DND-41 (cell line): ENCODE measurements around the gene ZBTB1.

Source experiments
- ATAC-seq: fragments of 200-7000 bp; cut with Tn5 transposase; 3 replicates; pipeline ENCODE4 v1.9.1; 2021; ENCODE audit warnings: low read depth; ENCODE audit not compliant: insufficient read depth
- DNase-seq: peaks from one replicate; pipeline ENCODE4 v3.0.0-alpha.2; 2020
- H2AFZ ChIP-seq: 2 replicates; pipeline ENCODE4 v1.6.0; 2012; ENCODE audit warnings: low read depth, low read length
- H3K27ac ChIP-seq: 2 replicates; pipeline ENCODE4 v1.5.1; 2012; ENCODE audit warnings: low read length, inconsistent platforms
- H3K27me3 ChIP-seq: fragments of 200-600 bp; sonication (generic); 2 replicates; pipeline ENCODE4 v1.6.0; 2012; ENCODE audit warnings: low read length, mild to moderate bottlenecking, inconsistent platforms; ENCODE audit not compliant: insufficient read depth, poor library complexity
- H3K36me3 ChIP-seq: 2 replicates; pipeline ENCODE4 v1.5.1; 2012; ENCODE audit warnings: low read length, inconsistent platforms; ENCODE audit not compliant: insufficient read depth
- H3K4me1 ChIP-seq: 2 replicates; pipeline ENCODE4 v1.5.1; 2012; ENCODE audit warnings: mild to moderate bottlenecking, low read length; ENCODE audit not compliant: insufficient read depth
- H3K4me2 ChIP-seq: 2 replicates; pipeline ENCODE4 v1.6.0; 2012; ENCODE audit warnings: mild to moderate bottlenecking, moderate library complexity, low read length, inconsistent platforms; ENCODE audit not compliant: insufficient read depth
- H3K4me3 ChIP-seq, 2 experiments: fragments of 200-600 bp in 1 of 2; shearing (Covaris generic) in 1 of 2; 2 replicates each; pipeline ENCODE4 v1.5.1; 2012 to 2016; ENCODE audit warnings: inconsistent platforms in 2 of 2, low read length in 2 of 2, mild to moderate bottlenecking in 2 of 2, low read depth in 1 of 2, moderate library complexity in 1 of 2
- H3K79me2 ChIP-seq: 2 replicates; pipeline ENCODE4 v1.6.0; 2012; ENCODE audit warnings: low read length, inconsistent platforms; ENCODE audit not compliant: insufficient read depth
- H3K9ac ChIP-seq: 2 replicates; pipeline ENCODE4 v1.6.0; 2012; ENCODE audit warnings: low read depth, mild to moderate bottlenecking, inconsistent platforms, low read length, moderate library complexity
- H3K9me3 ChIP-seq: 2 replicates; pipeline ENCODE4 v1.5.1; 2012; ENCODE audit warnings: low read length, moderate library complexity, mild to moderate bottlenecking, inconsistent platforms; ENCODE audit not compliant: insufficient read depth, severe bottlenecking
- H4K20me1 ChIP-seq: 2 replicates; pipeline ENCODE4 v1.6.0; 2012; ENCODE audit warnings: low read length; ENCODE audit not compliant: insufficient read depth
- EZH2 ChIP-seq: IDR thresholded peaks from 3 replicates; pipeline ENCODE4 v1.6.1; 2012; ENCODE audit warnings: borderline replicate concordance, low read depth, mild to moderate bottlenecking, moderate library complexity, low read length, inconsistent platforms; ENCODE audit not compliant: severe bottlenecking
- TF ChIP-seq, protein P1 (sequence below): IDR thresholded peaks from 2 replicates; pipeline ENCODE4 v1.5.1; 2012; ENCODE audit warnings: borderline replicate concordance, low read length, moderate library complexity, mild to moderate bottlenecking; ENCODE audit not compliant: poor library complexity, severe bottlenecking; ENCODE audit errors: extremely low read depth

The ZBTB1 gene

GRCh38 chr14:64465191-64465822, 39.3 kb upstream of the ZBTB1 start, which contains the start of gene AKAP5:
Gene AKAP5 (plus strand): TSS chr14:64465499. CDS start chr14:64468395, 2,896 bp downstream.
- H4K20me1 ChIP-seq = peaks cover 13% of the 10 kb centered on the region
- peak within 1 kb of the TSS; percentile 58 for H3K27ac ChIP-seq
- peak within 1 kb of the TSS; percentile 96 for H3K4me2 ChIP-seq
- H3K4me3 ChIP-seq = peak within 1 kb of the TSS; percentile 26 to 73
- no peaks in the 10 kb centered on the region for H3K9me3 ChIP-seq
- H3K27me3 ChIP-seq = no peaks in the 10 kb centered on the region
- DNase-seq (peak; percentile 87), ATAC-seq (peak; percentile 97)
- TF ChIP-seq, protein P1, sequence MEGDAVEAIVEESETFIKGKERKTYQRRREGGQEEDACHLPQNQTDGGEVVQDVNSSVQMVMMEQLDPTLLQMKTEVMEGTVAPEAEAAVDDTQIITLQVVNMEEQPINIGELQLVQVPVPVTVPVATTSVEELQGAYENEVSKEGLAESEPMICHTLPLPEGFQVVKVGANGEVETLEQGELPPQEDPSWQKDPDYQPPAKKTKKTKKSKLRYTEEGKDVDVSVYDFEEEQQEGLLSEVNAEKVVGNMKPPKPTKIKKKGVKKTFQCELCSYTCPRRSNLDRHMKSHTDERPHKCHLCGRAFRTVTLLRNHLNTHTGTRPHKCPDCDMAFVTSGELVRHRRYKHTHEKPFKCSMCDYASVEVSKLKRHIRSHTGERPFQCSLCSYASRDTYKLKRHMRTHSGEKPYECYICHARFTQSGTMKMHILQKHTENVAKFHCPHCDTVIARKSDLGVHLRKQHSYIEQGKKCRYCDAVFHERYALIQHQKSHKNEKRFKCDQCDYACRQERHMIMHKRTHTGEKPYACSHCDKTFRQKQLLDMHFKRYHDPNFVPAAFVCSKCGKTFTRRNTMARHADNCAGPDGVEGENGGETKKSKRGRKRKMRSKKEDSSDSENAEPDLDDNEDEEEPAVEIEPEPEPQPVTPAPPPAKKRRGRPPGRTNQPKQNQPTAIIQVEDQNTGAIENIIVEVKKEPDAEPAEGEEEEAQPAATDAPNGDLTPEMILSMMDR = peak; percentile 16
- TF ChIP-seq EZH2 = no peak
- H3K4me1 ChIP-seq = peaks cover 24% of the 10 kb centered on the region
- peaks cover 16% of the 10 kb centered on the region for H3K36me3 ChIP-seq
- H3K79me2 ChIP-seq = peaks cover 5% of the 10 kb centered on the region; the same call in 1 of the 2 replicates
- peak within 1 kb of the TSS; percentile 63 for H3K9ac ChIP-seq
- H2AFZ ChIP-seq = peak within 1 kb of the TSS; percentile 71

DNA sequence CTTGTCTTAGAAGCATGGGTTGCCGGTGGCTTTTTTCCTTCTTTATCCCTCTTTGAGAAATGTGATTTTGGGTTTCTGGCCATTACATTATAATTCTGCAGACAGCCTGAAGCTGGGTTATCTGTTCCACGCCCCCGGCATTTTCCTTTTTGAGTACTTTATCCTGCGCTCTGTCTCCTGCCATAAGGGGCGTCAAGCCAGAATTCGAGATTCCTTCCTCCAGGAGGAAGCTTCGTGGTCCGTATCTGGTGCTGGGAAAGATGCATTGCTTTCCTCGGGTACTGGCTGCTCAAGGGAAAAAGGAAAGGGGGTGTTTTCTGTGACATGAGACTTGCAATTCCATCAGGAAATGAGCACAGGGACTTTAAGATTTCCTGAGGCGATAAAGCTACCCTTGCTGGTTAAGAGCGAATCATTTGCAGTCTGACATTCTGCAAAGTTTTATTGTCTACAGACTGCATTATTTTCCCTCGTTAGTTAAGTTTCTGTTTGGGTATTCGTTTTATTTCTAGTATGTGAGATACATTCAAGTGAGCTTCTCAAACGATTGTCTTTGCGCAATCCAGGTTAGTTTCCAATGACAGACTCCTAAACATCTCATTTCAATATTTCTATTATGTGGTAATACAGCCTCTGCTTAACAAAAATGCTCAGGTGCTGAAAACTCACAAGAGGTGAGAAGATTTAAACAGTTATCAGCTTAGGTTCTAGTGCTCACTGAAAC, 38.6 kb upstream of the ZBTB1 start:
- no peak for TF ChIP-seq EZH2
- TF ChIP-seq, protein P1 = no peak
- no peaks in the 10 kb centered on the region for H3K9me3 ChIP-seq
- peak overlapping the region; percentile 96 for H3K4me2 ChIP-seq
- peak overlapping the region; percentile 58; the same call in 1 of the 2 replicates for H3K27ac ChIP-seq
- peaks cover 24% of the 10 kb centered on the region for H3K4me1 ChIP-seq
- H4K20me1 ChIP-seq = peaks cover 13% of the 10 kb centered on the region
- DNase-seq = no peak
- no peaks in the 10 kb centered on the region for H3K27me3 ChIP-seq
- peak overlapping the region; percentile 71 for H2AFZ ChIP-seq
- H3K9ac ChIP-seq = peak overlapping the region; percentile 63
- H3K4me3 ChIP-seq = peak overlapping the region; percentile 26 to 73
- ATAC-seq = no peak
- peaks cover 15% of the 10 kb centered on the region for H3K36me3 ChIP-seq
- H3K79me2 ChIP-seq = peaks cover 5% of the 10 kb centered on the region; the same call in 1 of the 2 replicates

DNA sequence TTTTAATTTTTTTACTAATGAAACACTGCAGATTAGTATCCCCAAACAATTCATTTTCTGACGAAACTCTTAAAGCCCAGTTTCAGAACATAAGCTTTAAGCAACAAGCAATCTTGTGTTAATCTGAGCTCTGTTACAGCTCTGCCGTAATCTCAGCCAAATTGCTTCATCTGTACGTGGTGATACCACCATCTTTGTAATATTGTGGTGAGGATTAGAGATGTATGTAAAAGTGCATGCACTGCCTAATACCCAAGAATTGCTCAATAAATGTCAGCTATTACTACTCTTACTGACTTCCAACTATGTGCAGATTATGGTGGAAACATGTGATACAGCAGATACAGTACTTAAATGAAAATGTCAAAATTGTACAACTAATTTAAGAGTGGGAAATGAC, 37.5 kb upstream of the ZBTB1 start:
- Histone ChIP-seq H3K27ac (no peak overlapping the region), H4K20me1 (peaks cover 13% of the 10 kb centered on the region), H3K9me3 (no peaks in the 10 kb centered on the region), H3K4me3 (no peak overlapping the region), H3K36me3 (peaks cover 6% of the 10 kb centered on the region; the same call in 1 of the 2 replicates), H3K27me3 (no peaks in the 10 kb centered on the region), H3K4me1 (peaks cover 24% of the 10 kb centered on the region), H2AFZ (no peak overlapping the region), H3K9ac (no peak overlapping the region), H3K79me2 (peaks cover 5% of the 10 kb centered on the region; the same call in 1 of the 2 replicates), H3K4me2 (no peak overlapping the region)
- no peak for ATAC-seq
- TF ChIP-seq, protein P1 = no peak
- no peak for TF ChIP-seq EZH2
- no peak for DNase-seq
